Inflammatory macrophage (primary cell): ENCODE results near the gene RPL34.

Experiments
- DNase-seq, 2 donors: peaks; one replicate each; pipeline ENCODE4 v3.0.0-alpha.2; 2020 to 2022

Gene RPL34

GRCh38 chr4:108624263-108625056 lies 4.1 kb downstream of the RPL34 start:
- no peak for DNase-seq

GRCh38 chr4:108626056-108626455 lies 5.7 kb downstream of the RPL34 start:
- DNase-seq, result no peak

GRCh38 chr4:108628411-108628810 lies 8.0 kb downstream of the RPL34 start:
- DNase-seq, result no peak

- no peak for DNase-seq
These were observed 14.8 kb downstream of the RPL34 start for GRCh38 chr4:108635070-108635655.

GRCh38 chr4:108636246-108636645 lies 15.9 kb downstream of the RPL34 start:
- DNase-seq, result no peak

GRCh38 chr4:108637856-108638255 lies 17.5 kb downstream of the RPL34 start:
- no peak for DNase-seq

GRCh38 chr4:108644237-108644636 lies 23.9 kb downstream of the RPL34 start:
- no peak for DNase-seq

- DNase-seq, result no peak
These were observed 26.3 kb downstream of the RPL34 start for GRCh38 chr4:108646706-108647105.

- DNase-seq, result no peak
These were observed 29.5 kb downstream of the RPL34 start for GRCh38 chr4:108649863-108650211.

GRCh38 chr4:108650212-108651013 lies 30.0 kb downstream of the RPL34 start, which contains the start of gene OSTC:
Gene OSTC, plus strand, starts transcription at chr4:108650599. Its CDS starts 57 bp downstream, at chr4:108650656.
- peak; percentile 95 to 98 for DNase-seq

GRCh38 chr4:108651014-108651791 lies 30.8 kb downstream of the RPL34 start:
- DNase-seq, result peak; percentile 63 to 74

GRCh38 chr4:108662629-108663028 lies 42.3 kb downstream of the RPL34 start:
- DNase-seq, result no peak

GRCh38 chr4:108674356-108674977 lies 54.1 kb downstream of the RPL34 start:
- DNase-seq, result no peak
